ENCODE data around the gene TAPBP. TPM values are rescaled to one million over a fixed set of nuclear protein-coding genes. Genes with fewer than 3 reads are reported as not detected.

TAPBP gene
- total and polyA plus RNA-seq, 2 of the 8 experiments (the other 6 are each of a cell fraction or from before 2014, with no cell fraction given): 24.5 to 35.4 TPM

DNA sequence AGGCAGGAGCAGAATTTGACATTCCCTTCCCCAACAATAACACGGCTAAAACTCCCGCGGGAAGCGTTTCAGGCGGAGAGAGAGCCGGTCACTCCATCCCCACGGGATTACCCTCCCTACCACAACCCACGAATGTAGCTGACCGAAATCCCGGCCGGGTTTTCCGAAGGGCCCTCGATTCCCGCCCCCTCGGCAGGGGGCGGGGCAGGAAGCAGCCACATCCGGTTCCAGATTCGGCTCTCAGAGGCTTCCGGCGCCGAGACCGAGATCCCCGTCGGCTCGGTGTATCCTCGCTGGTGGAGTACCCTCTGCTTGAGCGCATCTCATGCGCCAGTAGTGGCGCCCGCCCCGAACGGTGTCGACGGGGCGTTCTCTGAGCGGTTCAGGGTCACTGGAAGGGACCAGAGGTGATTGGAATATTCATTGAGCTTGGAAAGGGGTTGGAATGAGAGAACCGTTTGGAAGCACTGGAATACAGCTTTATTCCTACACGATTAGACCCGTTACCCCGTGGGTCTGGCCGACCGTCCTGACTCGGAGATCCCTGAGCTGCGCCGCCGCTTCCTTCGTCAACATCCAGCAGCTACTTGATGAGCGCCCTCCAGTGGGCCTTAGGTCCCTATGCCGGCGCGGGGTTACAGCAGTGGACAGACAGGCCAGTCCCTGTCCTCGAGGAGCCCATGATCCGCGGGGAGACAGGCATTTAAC is 14.5 kb downstream of the TAPBP start:
- Histone ChIP-seq H3K79me2 (ENCODE audit: control insufficient read depth in 1 of 2, insufficient read depth in 2 of 2, low read length in 2 of 2) (peaks cover 0 to 25% of the 10 kb centered on the region in 2 experiments; a peak in 2 of 4 replicates), H4K20me1 (replicated peaks in 1 of 2; ENCODE audit: control insufficient read depth in 1 of 2, insufficient read depth in 2 of 2, low read length in 2 of 2) (peaks cover 0 to 2% of the 10 kb centered on the region in 2 experiments), H3K9me3 (ENCODE audit: insufficient read depth in 2 of 2, low read depth in 1 of 2, low read length in 1 of 2) (no peaks in the 10 kb centered on the region), H3K23ac (ENCODE audit: insufficient read length) (no peak overlapping the region), H3K4me2 (ENCODE audit: insufficient read depth in 1 of 2, low read depth in 2 of 2, low read length in 2 of 2) (peak overlapping the region; percentile 34 to 97), H3K14ac (ENCODE audit: insufficient read length) (no peak overlapping the region), H2BK12ac (ENCODE audit: low read depth, low read length) (0 out of 2 replicates have a peak overlapping the region, but pooled peaks have one; percentile 39), H2AFZ (ENCODE audit: low read length) (peak overlapping the region; percentile 77; the same call in 1 of the 2 replicates), H3K4me3 (ENCODE audit: extremely low read depth in 1 of 4, insufficient read depth in 2 of 4, low read depth in 3 of 4, low read length in 4 of 4) (peak overlapping the region; percentile 76 to 99 (median 94)), H4K91ac (replicated peaks; ENCODE audit: insufficient read length, low read length) (peak overlapping the region; percentile 50), H3K27me3 (replicated peaks in 1 of 4; ENCODE audit: control insufficient read depth in 3 of 4, extremely low read depth in 1 of 4, insufficient read depth in 3 of 4, low read length in 3 of 4) (no peaks in the 10 kb centered on the region), H3K4me1 (replicated peaks in 1 of 4; ENCODE audit: control insufficient read depth in 3 of 4, insufficient read depth in 4 of 4, low read length in 3 of 4) (peaks cover 0 to 6% (median 4%) of the 10 kb centered on the region in 4 experiments; a peak in 6 of 7 replicates), H4K8ac (ENCODE audit: extremely low read depth, insufficient read depth, low read length) (peak overlapping the region; percentile 74; the same call in 1 of the 2 replicates), H3K4ac (replicated peaks; ENCODE audit: insufficient read length, low read depth, low read length) (peak overlapping the region; percentile 80), H2BK20ac (ENCODE audit: low read length) (no peak overlapping the region), H3K9ac (replicated peaks in 1 of 4; ENCODE audit: extremely low read depth in 1 of 4, low read depth in 3 of 4, low read length in 3 of 4) (peak overlapping the region; percentile 63 to 91 (median 76)), H3K79me1 (ENCODE audit: low read depth, low read length) (peaks cover 9% of the 10 kb centered on the region; the same call in 1 of the 2 replicates), H2AK5ac (ENCODE audit: low read depth, low read length) (no peak overlapping the region), H3K18ac (ENCODE audit: extremely low read depth, low read length) (peak overlapping the region; percentile 95), H3K27ac (ENCODE audit: low read depth, low read length) (peak overlapping the region; percentile 79), H3K36me3 (ENCODE audit: control insufficient read depth in 2 of 4, insufficient read depth in 4 of 4, low read length in 3 of 4) (peaks cover 0 to under 1% (median 0%) of the 10 kb centered on the region in 4 experiments; a peak in 4 of 8 replicates), H3K23me2 (ENCODE audit: low read depth, low read length) (peaks cover 16% of the 10 kb centered on the region), H2BK5ac (ENCODE audit: low read depth, low read length) (peak overlapping the region; percentile 95), H2BK15ac (ENCODE audit: low read length) (peak overlapping the region; percentile 81; the same call in 1 of the 2 replicates), H4K5ac (ENCODE audit: insufficient read length, low read depth, low read length) (peak overlapping the region; percentile 93), H3K56ac (replicated peaks; ENCODE audit: insufficient read length, low read depth, low read length) (peak overlapping the region; percentile 87), H2BK120ac (replicated peaks; ENCODE audit: low read depth, low read length) (peak overlapping the region; percentile 19)
- FAIRE-seq (no peak), DNase-seq (ENCODE audit: low read depth in 1 of 2, low spot score in 2 of 2) (peak in 1 of 2 experiments; percentile 90)
- ChIA-PET POLR2A (ENCODE audit: partially characterized antibody) (interaction anchor here (0.7 to 16.7 kb wide), 23 partner anchors 9 to 330 kb away, joined by 3 to 337 read pairs (median 4); partner anchors contain the start of genes B3GALT4, COL11A2, PFDN6 and RPS18), CTCF (ENCODE audit: partially characterized antibody) (interaction anchor here (0.7 to 6.2 kb wide), 13 partner anchors 9 to 1214 kb away, joined by 3 to 77 read pairs (median 4); partner anchors contain the start of genes B3GALT4, PFDN6, RPS18 and TAPBP)
- WGBS, 2 experiments (ENCODE audit: extremely low coverage in 1 of 2, insufficient coverage in 1 of 2, insufficient read length in 1 of 2, insufficient replicate concordance in 2 of 2, low coverage in 1 of 2, low lambda C conversion rate in 2 of 2, missing lambda C conversion rate in 1 of 2): 1% methylated on average over 54 of the region's 54 CpGs; no CpG with 5 or more reads in 1 of the 2 experiments
- TF ChIP-seq NRF1 (IDR thresholded peaks at IDR 0.05; ENCODE audit: low read depth, low read length) (no peak), ZNF274 (IDR thresholded peaks at IDR 0.05; ENCODE audit: borderline replicate concordance, extremely low read depth, low read length) (no peak), ASH2L (IDR thresholded peaks at IDR 0.05; ENCODE audit: low read length) (no peak), TEAD4 (IDR thresholded peaks at IDR 0.05; ENCODE audit: low read depth, low read length) (no peak), POU5F1 (IDR thresholded peaks at IDR 0.05; ENCODE audit: low read depth, low read length) (no peak), POLR2AphosphoS5 (IDR thresholded peaks at IDR 0.05; ENCODE audit: low read depth, low read length) (peak; percentile 58), PHF8 (conservative IDR thresholded peaks at IDR 0.05; ENCODE audit: low read depth, low read length) (peak; percentile 73), CTBP2 (IDR thresholded peaks at IDR 0.05; ENCODE audit: borderline replicate concordance, insufficient read depth, insufficient read length, low read length) (no peak), FOSL1 (IDR thresholded peaks at IDR 0.05; ENCODE audit: insufficient read depth, low read depth, low read length) (no peak), JUND (IDR thresholded peaks at IDR 0.05; ENCODE audit: low read length) (no peak), KDM5A (IDR thresholded peaks at IDR 0.05; ENCODE audit: low read length) (no peak), EZH2 (IDR thresholded peaks at IDR 0.05; ENCODE audit: low read depth, low read length, severe bottlenecking) (no peak)

Data from H1 (cell line).